K562 (cell line): ENCODE measurements around the gene VSIG10L. TPM values are rescaled to one million over a fixed set of nuclear protein-coding genes. Genes with fewer than 3 reads are reported as not detected.

ENCODE experiments used
- ASH1L ChIP-seq: fragments of 450-650 bp; IDR thresholded peaks from 2 replicates; pipeline ENCODE4 v1.6.1; 2018; ENCODE audit warnings: borderline replicate concordance, mild to moderate bottlenecking, low read depth; ENCODE audit not compliant: partially characterized antibody
- ATF6 ChIP-seq: sonication (generic); formaldehyde crosslinking; IDR thresholded peaks from 2 replicates; pipeline ENCODE4 v1.4.0; 2020; ENCODE audit warnings: mild to moderate bottlenecking, missing genetic modification reagents
- DPF2 ChIP-seq: fragments of 450-650 bp; IDR thresholded peaks from 2 replicates; pipeline ENCODE4 v1.6.1; 2016
- EHMT2 ChIP-seq: fragments of 450-650 bp; IDR thresholded peaks from 2 replicates; pipeline ENCODE4 v1.6.1; 2018; ENCODE audit warnings: antibody characterized with exemption
- FOXM1 ChIP-seq, 2 experiments: fragments of 450-650 bp in 1 of 2; sonication (generic) in 1 of 2; formaldehyde crosslinking in 1 of 2; IDR thresholded peaks; 2 replicates each; pipeline versions ENCODE4 v1.6.1 to v1.9.0; 2017 to 2022; ENCODE audit warnings: low read depth in 2 of 2, mild to moderate bottlenecking in 2 of 2, missing genetic modification reagents in 1 of 2, moderate library complexity in 1 of 2
- HMG20B ChIP-seq: fragments of 250-450 bp; sonication (Bioruptor Pico); IDR thresholded peaks from 2 replicates; pipeline ENCODE4 v1.5.0; 2021; ENCODE audit warnings: mild to moderate bottlenecking
- NR2C1 ChIP-seq, 2 experiments: fragments of 450-650 bp; IDR thresholded peaks; 2 replicates each; pipeline ENCODE4 v1.6.1; 2017; ENCODE audit warnings: mild to moderate bottlenecking in 2 of 2, antibody characterized with exemption in 1 of 2, inconsistent platforms in 1 of 2, missing compliant biosample characterization in 1 of 2, missing genetic modification characterization in 1 of 2
- SNRNP70 ChIP-seq: fragments of 200-400 bp; formaldehyde crosslinking; optimal IDR thresholded peaks from 2 replicates; pipeline ENCODE3; 2017; ENCODE audit warnings: low read depth, low read length
- SREBF2 ChIP-seq: sonication (generic); formaldehyde crosslinking; IDR thresholded peaks from 2 replicates; pipeline ENCODE4 v1.4.0; 2020; ENCODE audit warnings: mild to moderate bottlenecking, missing genetic modification reagents
- YBX1 ChIP-seq: fragments of 450-650 bp; IDR thresholded peaks from 2 replicates; pipeline ENCODE4 v1.7.1; 2016; ENCODE audit warnings: mild to moderate bottlenecking
- ZFP30 ChIP-seq: fragments of 250-450 bp; sonication (Bioruptor Pico); IDR thresholded peaks from 2 replicates; pipeline ENCODE4 v1.8.0; 2022; ENCODE audit warnings: moderate library complexity, mild to moderate bottlenecking, inconsistent platforms, borderline replicate concordance
- ZNF146 ChIP-seq: IDR thresholded peaks from one replicate; pipeline ENCODE4 v1.6.1; 2018; ENCODE audit warnings: missing compliant biosample characterization; ENCODE audit not compliant: unreplicated experiment
- ZNF174 ChIP-seq: fragments of 250-450 bp; sonication (Bioruptor Pico); IDR thresholded peaks from 2 replicates; pipeline ENCODE4 v1.4.0; 2020; ENCODE audit warnings: mild to moderate bottlenecking
- ZNF217 ChIP-seq: sonication (generic); formaldehyde crosslinking; IDR thresholded peaks from 2 replicates; pipeline ENCODE4 v1.8.0; 2022; ENCODE audit warnings: mild to moderate bottlenecking, missing genetic modification reagents
- ZNF280B ChIP-seq: fragments of 250-450 bp; sonication (Bioruptor Pico); IDR thresholded peaks from 2 replicates; pipeline ENCODE4 v1.5.1; 2021; ENCODE audit warnings: mild to moderate bottlenecking
- polyA plus RNA-seq, 8 experiments: library from polyadenylated mRNA; depleted of rRNA in 4 of 8; stranded (reverse) in 5 of 8; unstranded in 3 of 8; fragments of >200 nt; fragmentation: Nextera tagmentation in 2 of 8; fragmentation: Illumina TruSeq in 1 of 8; extraction: Ambion mirVana in 2 of 8; extraction: Trizol in 1 of 8; gene quantifications; 2 replicates each; pipeline versions ENCODE4 v1.2.1 to v1.2.3, GENCODE V29; 2011 to 2014; ENCODE audit warnings: inconsistent platforms in 1 of 8, missing spikeins in 1 of 8
- total RNA-seq, 7 experiments: library from RNA; depleted of rRNA in 6 of 7; stranded (reverse); fragments of >200 nt in 6 of 7; fragmentation: Illumina TruSeq in 2 of 7; extraction: Trizol in 2 of 7; gene quantifications; 2 replicates each; pipeline versions ENCODE4 v1.2.1 to v1.2.3, GENCODE V29; 2011 to 2021; ENCODE audit warnings: low replicate concordance in 1 of 7
- TF ChIP-seq, protein P1 (sequence below): IDR thresholded peaks from 2 replicates; pipeline ENCODE4 v1.6.1; 2014; ENCODE audit warnings: antibody characterized with exemption
- TF ChIP-seq, protein P2 (sequence below), 2 experiments: fragments of 450-650 bp in 1 of 2; sonication (generic) in 1 of 2; formaldehyde crosslinking; conservative IDR thresholded peaks; 2 replicates each; pipeline versions ENCODE4 v1.4.0 to v1.8.1; 2020 to 2022; ENCODE audit warnings: mild to moderate bottlenecking in 1 of 2, missing genetic modification reagents in 1 of 2
- TF ChIP-seq, protein P3 (sequence below), 2 experiments: fragments of 250-450 bp in 1 of 2; fragments of 450-650 bp in 1 of 2; sonication (Bioruptor Pico) in 1 of 2; IDR thresholded peaks; 2 replicates each; pipeline versions ENCODE4 v1.6.1 to v1.8.0; 2016 to 2021; ENCODE audit warnings: mild to moderate bottlenecking in 2 of 2, moderate library complexity in 2 of 2, missing compliant biosample characterization in 1 of 2, missing genetic modification characterization in 1 of 2
- TF ChIP-seq, protein P4 (sequence below): conservative IDR thresholded peaks from 2 replicates; pipeline ENCODE4 v1.6.1; 2011; ENCODE audit warnings: low read depth, mild to moderate bottlenecking, low read length; ENCODE audit not compliant: control insufficient read depth

VSIG10L gene
- total and polyA plus RNA-seq, 9 of the 15 experiments (the other 6 are each of a cell fraction or from before 2014, with no cell fraction given): 1.1 to 7.6 (median 2.2) TPM

DNA sequence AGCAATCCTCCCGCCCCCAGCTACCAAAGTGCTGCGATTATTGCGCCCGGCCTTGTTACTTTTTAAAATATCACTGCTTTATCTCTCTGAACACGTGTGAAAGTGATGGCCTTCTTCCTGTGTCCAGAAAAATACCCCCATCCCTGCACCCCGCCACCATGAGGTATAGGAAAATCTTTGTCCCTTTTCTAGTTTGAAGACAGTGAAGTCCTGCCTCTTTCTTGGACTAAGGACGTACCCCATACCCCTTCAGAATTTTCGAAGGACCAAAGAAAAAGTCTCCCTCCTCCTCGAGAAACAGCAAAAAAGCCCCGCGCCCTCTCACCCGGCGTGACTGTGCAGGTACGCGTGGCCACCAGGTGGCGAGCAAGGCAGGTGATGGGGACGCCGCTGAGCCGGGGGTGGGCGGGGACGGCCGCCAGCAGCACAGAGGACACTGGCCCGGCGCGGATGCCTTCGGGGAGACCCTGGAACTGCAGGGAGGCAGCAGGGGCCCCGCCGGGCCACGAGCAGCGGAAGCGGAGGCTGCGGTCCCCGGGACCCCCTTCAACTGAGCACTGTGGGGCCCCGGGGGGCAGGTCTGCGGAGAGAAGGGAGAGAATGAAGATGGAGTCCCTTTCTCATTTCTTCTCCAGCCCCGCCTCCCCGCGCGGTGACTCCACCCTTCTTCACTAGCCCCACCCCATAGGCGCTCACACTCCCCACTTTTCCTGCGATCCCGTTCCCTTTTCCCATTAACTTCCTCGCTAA is 3.2 kb downstream of the VSIG10L start (continued):
- no peak for TF ChIP-seq ZFP30 (CRISPR knock-in tag)
- no peak for TF ChIP-seq ATF6 (CRISPR knock-in tag)
- TF ChIP-seq, protein P1, sequence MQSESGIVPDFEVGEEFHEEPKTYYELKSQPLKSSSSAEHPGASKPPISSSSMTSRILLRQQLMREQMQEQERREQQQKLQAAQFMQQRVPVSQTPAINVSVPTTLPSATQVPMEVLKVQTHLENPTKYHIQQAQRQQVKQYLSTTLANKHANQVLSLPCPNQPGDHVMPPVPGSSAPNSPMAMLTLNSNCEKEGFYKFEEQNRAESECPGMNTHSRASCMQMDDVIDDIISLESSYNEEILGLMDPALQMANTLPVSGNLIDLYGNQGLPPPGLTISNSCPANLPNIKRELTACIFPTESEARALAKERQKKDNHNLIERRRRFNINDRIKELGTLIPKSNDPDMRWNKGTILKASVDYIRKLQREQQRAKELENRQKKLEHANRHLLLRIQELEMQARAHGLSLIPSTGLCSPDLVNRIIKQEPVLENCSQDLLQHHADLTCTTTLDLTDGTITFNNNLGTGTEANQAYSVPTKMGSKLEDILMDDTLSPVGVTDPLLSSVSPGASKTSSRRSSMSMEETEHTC: no peak
- TF ChIP-seq ZNF217: no peak
- TF ChIP-seq FOXM1 (IDR thresholded peaks at IDR 0.05; ENCODE audit: low read depth): peak; percentile 86
- TF ChIP-seq FOXM1 (CRISPR knock-in tag; IDR thresholded peaks at IDR 0.05; ENCODE audit: low read depth): no peak
- TF ChIP-seq, protein P2, sequence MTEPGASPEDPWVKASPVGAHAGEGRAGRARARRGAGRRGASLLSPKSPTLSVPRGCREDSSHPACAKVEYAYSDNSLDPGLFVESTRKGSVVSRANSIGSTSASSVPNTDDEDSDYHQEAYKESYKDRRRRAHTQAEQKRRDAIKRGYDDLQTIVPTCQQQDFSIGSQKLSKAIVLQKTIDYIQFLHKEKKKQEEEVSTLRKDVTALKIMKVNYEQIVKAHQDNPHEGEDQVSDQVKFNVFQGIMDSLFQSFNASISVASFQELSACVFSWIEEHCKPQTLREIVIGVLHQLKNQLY (CRISPR knock-in tag; conservative IDR thresholded peaks at IDR 0.05): no peak
- no peak for TF ChIP-seq YBX1
- peak; percentile 53 for TF ChIP-seq ASH1L
- no peak for TF ChIP-seq HMG20B (CRISPR knock-in tag)
- no peak for TF ChIP-seq NR2C1 (IDR thresholded peaks at IDR 0.05)
- TF ChIP-seq NR2C1 (tag; IDR thresholded peaks at IDR 0.05): no peak
- TF ChIP-seq, protein P3, sequence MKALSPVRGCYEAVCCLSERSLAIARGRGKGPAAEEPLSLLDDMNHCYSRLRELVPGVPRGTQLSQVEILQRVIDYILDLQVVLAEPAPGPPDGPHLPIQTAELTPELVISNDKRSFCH (CRISPR knock-in tag; IDR thresholded peaks at IDR 0.05): no peak
- TF ChIP-seq, protein P3 (tag; IDR thresholded peaks at IDR 0.05): no peak
- no peak for TF ChIP-seq ZNF146
- no peak for TF ChIP-seq ZNF280B
- TF ChIP-seq, protein P4, sequence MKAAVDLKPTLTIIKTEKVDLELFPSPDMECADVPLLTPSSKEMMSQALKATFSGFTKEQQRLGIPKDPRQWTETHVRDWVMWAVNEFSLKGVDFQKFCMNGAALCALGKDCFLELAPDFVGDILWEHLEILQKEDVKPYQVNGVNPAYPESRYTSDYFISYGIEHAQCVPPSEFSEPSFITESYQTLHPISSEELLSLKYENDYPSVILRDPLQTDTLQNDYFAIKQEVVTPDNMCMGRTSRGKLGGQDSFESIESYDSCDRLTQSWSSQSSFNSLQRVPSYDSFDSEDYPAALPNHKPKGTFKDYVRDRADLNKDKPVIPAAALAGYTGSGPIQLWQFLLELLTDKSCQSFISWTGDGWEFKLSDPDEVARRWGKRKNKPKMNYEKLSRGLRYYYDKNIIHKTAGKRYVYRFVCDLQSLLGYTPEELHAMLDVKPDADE: 0 out of 2 replicates have a peak, but pooled peaks have one; percentile 40
- TF ChIP-seq SNRNP70: no peak
- no peak for TF ChIP-seq SREBF2 (CRISPR knock-in tag)
- TF ChIP-seq EHMT2: no peak
- no peak for TF ChIP-seq ZNF174
- TF ChIP-seq DPF2: peak; percentile 57
